LNCAP (cell line): ENCODE results near the gene CKLF.
A peak's percentile ranks its signal among the peaks of the same experiment; 100 is the strongest.

Experiments
- CTCF ChIP-seq: fragments of 450-650 bp; IDR thresholded peaks from 2 replicates; pipeline ENCODE4 v1.5.1; 2017; ENCODE audit warnings: mild to moderate bottlenecking

CKLF gene

DNA sequence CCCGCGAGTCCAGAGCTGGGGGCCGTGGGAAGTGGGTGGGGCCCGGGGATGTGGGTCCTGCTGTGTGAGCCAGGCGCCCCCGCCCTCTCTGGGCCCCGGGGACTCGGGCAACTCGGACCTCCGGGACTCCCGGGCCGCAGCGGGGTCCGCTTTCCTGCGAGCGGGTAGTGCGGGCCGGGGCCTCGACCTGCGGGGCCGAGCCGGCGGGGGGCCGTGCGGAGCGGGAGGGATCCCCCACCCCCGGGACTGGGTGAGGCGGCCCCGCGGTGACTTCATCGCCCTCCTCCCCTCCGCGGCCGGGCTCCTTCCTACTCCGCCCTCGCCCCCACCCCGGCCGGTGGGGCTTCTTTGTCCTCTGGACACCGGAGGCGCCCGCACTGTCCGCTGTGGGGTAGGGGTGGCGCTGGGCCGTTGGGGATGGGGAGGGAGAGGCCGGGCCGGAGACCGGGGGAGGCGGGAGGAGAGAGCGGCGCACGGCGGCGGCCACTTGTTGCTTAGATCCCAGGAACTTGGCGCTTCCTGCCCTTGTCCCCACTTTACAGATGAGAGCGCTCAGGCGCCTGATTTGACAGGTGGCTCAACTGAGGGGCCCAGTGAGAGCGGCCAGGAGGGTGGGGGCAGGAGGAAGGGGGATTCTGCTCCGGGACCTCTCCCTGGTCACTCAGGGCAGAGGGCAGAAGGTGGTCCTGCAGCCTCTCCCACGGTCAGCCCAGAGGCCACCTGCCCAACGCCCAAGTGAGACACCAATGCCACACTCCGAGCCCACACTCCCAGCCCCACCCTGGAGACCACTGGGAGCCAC is 53.0 kb downstream of the CKLF start:
- TF ChIP-seq CTCF, result no peak

DNA sequence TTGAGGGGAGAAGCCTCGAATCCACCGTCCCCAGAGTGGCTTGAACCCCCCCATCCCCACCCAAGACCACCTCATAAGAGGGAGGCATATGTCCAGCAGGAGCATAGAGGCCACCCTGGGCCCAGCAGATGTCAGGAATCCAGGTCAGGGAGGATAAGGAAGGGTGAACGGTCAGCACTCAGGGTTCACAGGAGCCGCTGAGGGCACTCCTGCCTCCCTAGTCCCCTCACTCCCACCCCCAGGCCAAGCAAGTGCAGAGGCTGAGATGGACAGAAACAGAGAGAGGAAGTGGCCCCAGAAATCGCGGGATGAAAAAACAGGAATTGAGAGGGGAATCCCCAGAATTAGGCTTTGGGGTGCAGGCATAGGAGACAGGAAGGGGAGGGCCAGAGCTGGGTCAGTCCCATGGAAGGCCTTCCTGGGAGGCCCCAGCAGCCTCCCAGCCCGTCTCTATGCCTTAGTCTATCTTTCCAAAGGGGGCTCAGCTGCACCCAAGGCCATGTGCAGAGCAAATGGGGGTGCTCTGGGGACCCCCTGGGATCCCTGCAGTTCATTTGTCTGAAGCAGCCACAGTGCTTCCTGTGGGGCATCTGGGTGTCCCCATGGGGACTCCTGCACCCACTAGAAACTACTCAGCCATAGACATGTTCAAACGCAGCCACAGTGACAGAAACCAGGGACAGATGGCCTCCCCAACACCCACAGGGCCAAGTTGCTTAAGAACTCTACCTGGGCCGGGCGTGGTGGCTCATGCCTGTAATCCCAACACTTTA is 53.8 kb downstream of the CKLF start:
- no peak for TF ChIP-seq CTCF

GRCh38 chr16:66608241-66609138 is 56.1 kb downstream of the CKLF start:
- peak; percentile 94 for TF ChIP-seq CTCF

DNA sequence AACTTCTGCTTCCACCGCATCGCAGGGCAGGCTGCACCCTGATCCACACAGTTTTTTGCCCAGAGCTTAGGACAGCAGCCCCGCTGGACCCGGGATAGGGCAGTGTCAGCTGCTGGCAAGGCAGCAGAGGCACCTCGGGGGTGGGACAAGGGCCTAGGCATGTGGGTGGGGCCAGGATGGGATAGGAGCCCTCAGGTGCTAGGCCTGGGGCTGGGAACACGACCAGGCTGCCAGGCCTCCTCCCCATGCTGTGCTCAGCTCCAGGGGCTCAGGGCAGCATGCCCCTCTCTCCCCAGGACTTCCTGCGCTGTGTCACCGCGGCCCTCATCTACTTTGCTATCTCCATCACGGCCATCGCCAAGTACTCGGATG is 56.7 kb downstream of the CKLF start:
- no peak for TF ChIP-seq CTCF

GRCh38 chr16:66610111-66610820 is 57.9 kb downstream of the CKLF start:
- TF ChIP-seq CTCF, result no peak

GRCh38 chr16:66612422-66612821 is 60.0 kb downstream of the CKLF start:
- TF ChIP-seq CTCF, result no peak
